ENCODE measurements around the gene TPP2.

Gene TPP2

GRCh38 chr13:102658660-102659059 lies 61.9 kb downstream of the TPP2 start:
- DNase-seq = no peak

GRCh38 chr13:102659168-102659713 lies 62.5 kb downstream of the TPP2 start:
- no peak for DNase-seq

GRCh38 chr13:102667023-102667422 lies 70.2 kb downstream of the TPP2 start:
- no peak for DNase-seq

GRCh38 chr13:102667911-102668310 lies 71.1 kb downstream of the TPP2 start:
- DNase-seq = no peak

GRCh38 chr13:102670130-102670529 lies 73.3 kb downstream of the TPP2 start:
- no peak for DNase-seq

- no peak for DNase-seq
Observed at GRCh38 chr13:102675115-102675514, 78.3 kb downstream of the TPP2 start.

GRCh38 chr13:102677122-102677521 lies 80.3 kb downstream of the TPP2 start:
- no peak for DNase-seq

GRCh38 chr13:102678339-102679107 lies 81.7 kb downstream of the TPP2 start:
- no peak for DNase-seq

GRCh38 chr13:102679449-102680132 lies 82.8 kb downstream of the TPP2 start:
- DNase-seq = no peak

- no peak for DNase-seq
Observed at GRCh38 chr13:102680133-102680717, 83.4 kb downstream of the TPP2 start.

- DNase-seq = peak; percentile 10
Observed at GRCh38 chr13:102680842-102681740, 84.3 kb downstream of the TPP2 start.

- DNase-seq = no peak
Observed at GRCh38 chr13:102682211-102682610, 85.4 kb downstream of the TPP2 start.

GRCh38 chr13:102682727-102683126 lies 85.9 kb downstream of the TPP2 start:
- DNase-seq = no peak

- DNase-seq = no peak
Observed at GRCh38 chr13:102683637-102684036, 86.9 kb downstream of the TPP2 start.

- DNase-seq = peak; percentile 11
Observed at GRCh38 chr13:102686024-102686423, 89.2 kb downstream of the TPP2 start.

- DNase-seq = no peak
Observed at GRCh38 chr13:102687520-102687919, 90.7 kb downstream of the TPP2 start.

- DNase-seq = no peak
Observed at GRCh38 chr13:102688306-102688973, 91.7 kb downstream of the TPP2 start.

GRCh38 chr13:102690883-102691282 lies 94.1 kb downstream of the TPP2 start:
- no peak for DNase-seq

GRCh38 chr13:102692491-102692826 lies 95.7 kb downstream of the TPP2 start:
- no peak for DNase-seq

- DNase-seq = no peak
Observed at GRCh38 chr13:102693250-102693649, 96.5 kb downstream of the TPP2 start.

- no peak for DNase-seq
Observed at GRCh38 chr13:102693776-102694175, 97.0 kb downstream of the TPP2 start.

- DNase-seq = no peak
Observed at GRCh38 chr13:102694937-102695336, 98.2 kb downstream of the TPP2 start, which contains the start of gene METTL21C. Gene METTL21C, minus strand, starts transcription at chr13:102695044. Its CDS starts 546 bp downstream, at chr13:102694498.

Data from CD4-positive, alpha-beta T cell treated with Interleukin-17A for 1 hour (primary cell).